Ascending aorta (tissue), 2 donors: Measurements from ENCODE around the gene PRMT3. TPM values are rescaled to one million over a fixed set of nuclear protein-coding genes. Genes with fewer than 3 reads are reported as not detected.
"Not testable (repeated sequence)": the region's sequence is repeated elsewhere in the genome, so short reads cannot be mapped to it uniquely, and the experiment has no call there.

Experiments
- DNase-seq, 2 donors: peaks; one replicate each; pipeline ENCODE4 v3.0.0-alpha.2; 2019; ENCODE audit warnings: low spot score in 2 of 2
- H3K27ac ChIP-seq, 2 donors: fragments of 200-600 bp; sonication (generic); one replicate each; pipeline ENCODE4 v1.5.1; 2016 to 2017; ENCODE audit warnings: mild to moderate bottlenecking in 1 of 2
- H3K27me3 ChIP-seq: fragments of 200-600 bp; sonication (generic); one replicate; pipeline ENCODE4 v1.5.1; 2017
- H3K36me3 ChIP-seq, 2 donors: fragments of 200-600 bp; sonication (generic); one replicate each; pipeline ENCODE4 v1.5.1; 2016
- H3K4me1 ChIP-seq, 2 donors: fragments of 200-600 bp; sonication (generic); one replicate each; pipeline ENCODE4 v1.5.1; 2016 to 2017; ENCODE audit warnings: mild to moderate bottlenecking in 1 of 2
- H3K4me3 ChIP-seq, 2 donors: fragments of 200-600 bp; sonication (generic); one replicate each; pipeline ENCODE4 v1.5.1; 2016 to 2017; ENCODE audit warnings: mild to moderate bottlenecking in 1 of 2
- H3K9me3 ChIP-seq, 2 donors: fragments of 200-600 bp; sonication (generic); one replicate each; pipeline ENCODE4 v1.5.1; 2016
- intact Hi-C: fragments of 100-400 bp; cut with DNase I; formaldehyde crosslinking; loops from one replicate; pipeline ENCODE4 v1.15.1; 2023
- total RNA-seq: library from RNA; depleted of rRNA; stranded (reverse); fragments of >200 nt; gene quantifications from one replicate; pipeline ENCODE4 v1.1.0, GENCODE V29; 2016
- TF ChIP-seq, protein P1 (sequence below), 3 experiments: fragments of 200-600 bp in 2 of 3; fragments of 450-650 bp in 1 of 3; sonication (generic) in 2 of 3; IDR thresholded peaks; one replicate each; pipeline ENCODE4 v1.5.1; 2016 to 2019; ENCODE audit warnings: antibody characterized with exemption in 3 of 3, mild to moderate bottlenecking in 1 of 3, moderate library complexity in 1 of 3

PRMT3 gene
- total RNA-seq, 1 donor from 2014 or later: 1.2 TPM

DNA sequence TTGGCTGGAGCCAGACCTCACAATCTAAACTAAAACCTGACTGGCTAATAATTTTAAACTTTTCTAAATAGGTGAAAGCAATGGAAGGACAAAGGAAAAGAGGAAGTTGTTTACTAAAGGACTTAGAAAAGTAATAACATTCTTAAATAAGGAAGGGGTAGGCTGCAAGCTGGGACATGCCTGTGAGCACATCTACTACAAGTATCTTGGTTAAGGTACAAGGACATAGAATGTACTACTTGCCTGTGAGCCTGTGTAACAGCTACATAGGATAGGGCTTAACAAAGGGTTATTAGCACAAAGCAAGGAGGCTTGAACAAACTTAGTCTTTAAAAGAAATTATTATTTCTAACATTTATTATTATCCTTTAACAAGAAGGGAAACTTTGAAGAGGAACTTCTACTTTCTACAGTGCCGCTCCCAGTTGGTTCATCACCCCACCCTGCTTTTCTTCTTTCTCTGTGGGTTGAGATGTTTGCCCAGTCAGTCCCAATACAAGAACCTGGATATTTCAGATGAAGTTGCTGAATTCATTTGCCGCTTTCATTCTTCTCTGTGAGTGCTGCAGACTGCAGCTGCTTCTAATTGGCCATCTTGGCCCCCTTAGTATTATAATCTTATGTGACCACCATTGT is 87.5 kb downstream of the PRMT3 start:
- intact Hi-C loops: no loop called here
- peaks cover 0 to 5% of the 10 kb centered on the region in 2 donors for H3K36me3 ChIP-seq
- H3K27me3 ChIP-seq: no peaks in the 10 kb centered on the region
- no peaks in the 10 kb centered on the region for H3K4me1 ChIP-seq
- H3K4me3 ChIP-seq: no peak overlapping the region
- no peaks in the 10 kb centered on the region for H3K9me3 ChIP-seq
- TF ChIP-seq, protein P1, sequence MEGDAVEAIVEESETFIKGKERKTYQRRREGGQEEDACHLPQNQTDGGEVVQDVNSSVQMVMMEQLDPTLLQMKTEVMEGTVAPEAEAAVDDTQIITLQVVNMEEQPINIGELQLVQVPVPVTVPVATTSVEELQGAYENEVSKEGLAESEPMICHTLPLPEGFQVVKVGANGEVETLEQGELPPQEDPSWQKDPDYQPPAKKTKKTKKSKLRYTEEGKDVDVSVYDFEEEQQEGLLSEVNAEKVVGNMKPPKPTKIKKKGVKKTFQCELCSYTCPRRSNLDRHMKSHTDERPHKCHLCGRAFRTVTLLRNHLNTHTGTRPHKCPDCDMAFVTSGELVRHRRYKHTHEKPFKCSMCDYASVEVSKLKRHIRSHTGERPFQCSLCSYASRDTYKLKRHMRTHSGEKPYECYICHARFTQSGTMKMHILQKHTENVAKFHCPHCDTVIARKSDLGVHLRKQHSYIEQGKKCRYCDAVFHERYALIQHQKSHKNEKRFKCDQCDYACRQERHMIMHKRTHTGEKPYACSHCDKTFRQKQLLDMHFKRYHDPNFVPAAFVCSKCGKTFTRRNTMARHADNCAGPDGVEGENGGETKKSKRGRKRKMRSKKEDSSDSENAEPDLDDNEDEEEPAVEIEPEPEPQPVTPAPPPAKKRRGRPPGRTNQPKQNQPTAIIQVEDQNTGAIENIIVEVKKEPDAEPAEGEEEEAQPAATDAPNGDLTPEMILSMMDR (IDR thresholded peaks at IDR 0.05): no peak
- no peak for DNase-seq
- no peak overlapping the region for H3K27ac ChIP-seq

DNA sequence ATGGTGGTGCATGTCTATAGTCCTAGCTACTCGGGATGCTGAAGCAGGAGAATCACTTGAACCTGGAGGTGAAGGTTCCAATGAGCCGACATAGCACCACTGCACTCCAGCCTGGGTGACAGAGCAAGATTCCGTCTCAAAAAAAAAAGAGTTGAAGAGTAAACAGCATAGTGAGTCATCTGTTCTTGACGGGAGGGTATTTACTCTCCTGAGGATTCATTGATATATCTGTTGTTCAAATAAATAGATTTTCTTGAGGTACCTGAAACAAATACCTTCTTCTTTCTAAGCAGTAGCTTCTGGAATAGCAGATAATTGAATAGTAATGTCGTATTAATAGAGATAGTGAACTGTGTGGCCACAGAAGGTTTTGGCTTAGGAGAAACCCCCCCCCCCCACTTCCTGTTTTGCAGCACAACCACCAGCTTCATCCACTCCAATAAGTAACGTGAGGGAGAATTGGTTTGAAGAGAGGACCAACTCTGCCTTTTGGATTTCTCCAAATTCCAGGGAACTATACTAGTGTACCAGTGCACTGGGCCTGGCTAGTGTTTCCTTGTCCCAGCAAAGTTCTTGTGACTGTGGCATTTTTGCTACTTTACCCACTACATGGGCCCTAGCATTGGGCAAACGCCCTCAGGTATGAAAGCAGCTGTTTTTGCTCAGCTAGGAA is 90.0 kb downstream of the PRMT3 start:
- Histone ChIP-seq H3K27me3 (no peaks in the 10 kb centered on the region), H3K36me3 (no peaks in the 10 kb centered on the region), H3K4me1 (no peaks in the 10 kb centered on the region), H3K4me3 (no peak overlapping the region), H3K9me3 (no peaks in the 10 kb centered on the region), H3K27ac (no peak overlapping the region)
- TF ChIP-seq, protein P1 (IDR thresholded peaks at IDR 0.05): no peak
- DNase-seq: no peak
- intact Hi-C loops: no loop called here

DNA sequence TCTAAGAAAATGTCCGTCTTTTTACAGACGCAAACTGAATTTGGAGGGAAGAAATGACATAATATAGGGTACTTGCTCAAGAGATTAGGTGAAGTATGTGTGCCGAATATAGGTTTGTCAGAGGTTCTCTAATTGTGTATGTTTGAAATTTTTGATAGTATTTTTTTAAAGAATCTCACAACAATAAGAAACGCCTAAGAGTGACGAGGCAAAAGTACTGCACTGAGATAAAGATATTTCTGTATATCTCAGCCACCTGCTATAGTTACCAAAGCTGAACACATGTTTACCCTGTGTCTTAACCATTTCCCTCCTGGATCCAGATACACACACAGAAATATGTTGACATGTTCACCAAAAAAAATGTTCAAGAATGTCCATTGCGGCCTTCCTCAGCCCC is 92.0 kb downstream of the PRMT3 start:
- no peaks in the 10 kb centered on the region for H3K4me1 ChIP-seq
- intact Hi-C loops: no loop called here
- TF ChIP-seq, protein P1 (IDR thresholded peaks at IDR 0.05): no peak
- H3K27me3 ChIP-seq: no peaks in the 10 kb centered on the region
- DNase-seq: no peak
- H3K4me3 ChIP-seq: no peak overlapping the region
- no peak overlapping the region for H3K27ac ChIP-seq
- no peaks in the 10 kb centered on the region for H3K9me3 ChIP-seq
- no peaks in the 10 kb centered on the region for H3K36me3 ChIP-seq

DNA sequence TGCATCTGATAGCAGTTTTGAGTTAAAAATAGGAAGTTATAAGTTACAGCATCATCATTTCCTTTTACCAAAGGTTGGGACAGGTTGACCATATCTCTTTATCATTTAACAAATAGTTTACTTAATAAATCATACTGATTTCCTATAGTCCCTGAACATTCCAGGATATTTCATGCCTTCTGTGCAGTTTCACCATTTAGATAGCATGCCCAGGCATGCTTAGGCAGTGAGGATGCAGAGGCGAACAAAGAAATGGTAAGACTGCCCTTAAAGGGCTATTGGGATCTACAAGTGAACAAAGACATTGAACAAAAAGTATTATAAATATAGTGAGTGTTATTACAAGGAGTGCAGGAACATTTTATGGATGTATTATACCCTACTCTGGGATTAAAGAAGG is 96.4 kb downstream of the PRMT3 start:
- H3K9me3 ChIP-seq: no peaks in the 10 kb centered on the region
- no peak overlapping the region for H3K27ac ChIP-seq
- H3K4me3 ChIP-seq: no peak overlapping the region
- no peak for DNase-seq
- intact Hi-C loops: no loop called here
- TF ChIP-seq, protein P1 (IDR thresholded peaks at IDR 0.05): no peak
- H3K27me3 ChIP-seq: no peaks in the 10 kb centered on the region
- peaks cover 0 to 3% of the 10 kb centered on the region in 2 donors for H3K36me3 ChIP-seq
- no peaks in the 10 kb centered on the region for H3K4me1 ChIP-seq

DNA sequence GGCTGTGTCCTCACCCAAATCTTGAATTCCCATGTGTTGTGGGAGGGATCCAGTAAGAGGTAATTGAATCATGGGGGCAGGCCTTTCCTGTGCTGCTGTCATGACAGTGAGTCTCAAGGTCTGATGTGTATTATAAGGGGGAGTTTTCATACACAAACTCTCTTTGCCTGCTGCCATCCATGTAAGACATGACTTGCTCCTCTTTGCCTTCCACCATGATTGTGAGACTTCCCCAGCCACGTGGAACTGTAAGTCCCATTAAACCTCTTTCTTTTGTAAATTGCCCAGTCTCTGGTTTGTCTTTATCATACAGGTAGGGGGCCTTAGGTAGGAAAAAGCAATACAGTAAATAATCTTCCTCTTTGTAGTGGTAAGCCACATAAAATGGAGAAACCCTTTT is 96.9 kb downstream of the PRMT3 start:
- H3K4me1 ChIP-seq, H3K27me3 ChIP-seq, H3K9me3 ChIP-seq, DNase-seq, H3K4me3 ChIP-seq, intact Hi-C loops, H3K27ac ChIP-seq, H3K36me3 ChIP-seq: not testable (repeated sequence)

DNA sequence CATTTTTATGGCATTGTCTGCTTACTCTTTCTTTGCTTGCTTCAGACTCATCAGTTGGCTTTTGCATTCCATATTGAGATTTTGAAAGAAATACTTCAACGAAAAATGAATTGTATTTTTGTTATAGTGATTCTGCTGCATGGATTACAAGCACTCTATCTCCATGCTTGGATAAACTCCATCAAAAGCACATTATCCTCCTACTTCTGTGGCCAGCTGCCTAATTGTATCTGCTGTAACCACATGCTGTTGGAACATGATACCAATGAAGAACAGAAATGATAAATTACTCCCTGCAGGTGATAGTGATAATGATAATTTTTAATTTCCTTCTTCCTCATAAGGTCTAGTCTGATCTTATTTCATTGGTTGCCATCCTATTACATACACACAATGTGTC is 100.8 kb downstream of the PRMT3 start:
- DNase-seq: no peak
- peaks cover 0 to 3% of the 10 kb centered on the region in 2 donors for H3K36me3 ChIP-seq
- TF ChIP-seq, protein P1 (IDR thresholded peaks at IDR 0.05): no peak
- H3K4me1 ChIP-seq: no peaks in the 10 kb centered on the region
- intact Hi-C loops: no loop called here
- no peaks in the 10 kb centered on the region for H3K9me3 ChIP-seq
- no peak overlapping the region for H3K4me3 ChIP-seq
- H3K27ac ChIP-seq: no peak overlapping the region
- no peaks in the 10 kb centered on the region for H3K27me3 ChIP-seq
